ENCODE results near the gene MEF2C.

MEF2C gene

DNA sequence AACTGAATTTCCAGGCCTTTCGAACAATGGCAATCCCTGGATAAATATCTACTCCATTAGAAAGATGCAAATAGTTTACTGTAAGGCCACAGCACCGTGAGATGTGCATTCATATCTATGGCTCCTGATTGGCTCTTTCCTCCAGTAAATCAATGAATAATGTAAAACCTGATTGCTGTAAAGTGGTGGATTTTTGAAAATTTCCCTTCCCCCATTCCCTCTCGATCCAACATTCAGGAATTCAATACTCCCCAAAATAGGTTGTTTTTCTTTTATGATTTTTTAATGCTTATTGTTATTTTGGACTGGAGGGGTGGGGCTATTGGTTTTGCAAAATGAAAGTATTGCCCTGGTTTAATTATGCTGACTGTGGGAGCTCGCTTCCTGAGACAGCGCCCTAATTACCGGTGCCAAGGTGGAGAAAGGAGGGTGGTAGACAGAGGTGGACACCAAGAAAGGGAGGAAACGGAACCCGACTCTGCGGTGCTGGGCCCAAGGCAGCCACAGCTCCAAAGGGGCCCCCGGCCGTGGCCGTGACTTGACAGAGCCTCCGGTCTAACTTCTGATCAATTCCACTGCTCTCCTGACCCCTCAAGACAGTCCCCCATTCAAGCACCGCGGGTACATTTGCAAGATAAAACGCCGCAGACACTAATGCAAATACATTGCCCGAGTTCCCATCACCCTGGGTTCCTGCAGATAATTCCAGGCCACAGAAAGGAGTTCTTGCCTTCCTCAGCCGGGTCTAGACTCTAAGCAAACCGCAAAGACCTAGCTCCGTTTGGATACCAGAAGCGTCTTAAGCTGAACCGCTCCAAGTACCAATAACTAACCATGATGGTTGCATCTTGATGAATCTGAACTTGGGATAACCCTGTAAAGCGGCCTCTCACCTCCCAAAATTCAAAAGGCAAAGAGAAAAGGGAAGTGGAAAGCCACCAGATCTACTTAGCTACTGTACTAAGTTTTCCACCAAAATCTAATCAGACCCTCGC, 211.2 kb downstream of the MEF2C start:
- DNase-seq, result no peak

DNA sequence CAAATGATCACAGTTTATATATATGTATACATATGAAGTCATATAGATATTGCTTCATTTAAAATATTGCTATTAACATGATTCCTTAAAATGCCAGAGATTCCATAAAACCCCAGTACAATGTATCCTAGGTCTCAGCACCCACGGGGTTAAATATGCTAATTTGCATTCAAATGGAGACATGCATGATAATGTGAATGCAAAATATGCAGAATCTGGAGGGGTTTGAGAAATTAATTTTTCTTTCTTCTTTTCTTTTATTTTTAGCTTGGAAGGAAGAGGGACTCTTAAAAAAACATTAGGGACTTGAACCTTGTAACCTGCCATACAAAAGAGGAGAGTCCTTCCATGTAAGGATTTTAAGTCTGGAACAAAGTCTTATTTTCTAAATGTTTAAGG, 211.9 kb downstream of the MEF2C start:
- no peak for DNase-seq

DNA sequence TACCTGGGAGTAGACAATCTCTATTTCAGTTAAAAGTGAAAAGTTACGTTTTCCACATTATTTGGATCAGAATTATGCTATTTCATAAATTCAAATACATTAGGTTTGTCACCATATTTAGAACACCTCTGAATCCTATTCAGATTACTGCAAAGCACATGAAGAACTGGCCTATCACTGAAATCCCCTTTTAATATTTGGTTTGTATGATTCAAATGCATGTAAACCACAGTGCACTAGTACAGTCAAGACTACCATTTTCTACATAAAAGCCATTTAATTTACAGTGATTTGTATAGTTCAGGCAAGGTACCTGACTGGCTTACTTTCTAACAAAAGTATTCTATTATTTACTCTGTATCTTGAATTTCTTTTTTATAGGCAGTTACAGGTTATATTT, 212.5 kb downstream of the MEF2C start:
- DNase-seq, result no peak

- DNase-seq, result no peak
Observed at GRCh38 chr5:88669371-88670050, 213.5 kb downstream of the MEF2C start.

GRCh38 chr5:88667496-88668201, 215.3 kb downstream of the MEF2C start:
- DNase-seq, result no peak

Data from fibroblast of skin of right quadriceps (primary cell).